HG02759 (cell line): ENCODE measurements around the gene ENO4.

Source experiments
- ATAC-seq: cut with Tn5 transposase; IDR thresholded peaks from one replicate; pipeline ENCODE4 v1.9.1; 2021; ENCODE audit warnings: mild to moderate bottlenecking, moderate library complexity; ENCODE audit not compliant: unreplicated experiment

Gene ENO4

DNA sequence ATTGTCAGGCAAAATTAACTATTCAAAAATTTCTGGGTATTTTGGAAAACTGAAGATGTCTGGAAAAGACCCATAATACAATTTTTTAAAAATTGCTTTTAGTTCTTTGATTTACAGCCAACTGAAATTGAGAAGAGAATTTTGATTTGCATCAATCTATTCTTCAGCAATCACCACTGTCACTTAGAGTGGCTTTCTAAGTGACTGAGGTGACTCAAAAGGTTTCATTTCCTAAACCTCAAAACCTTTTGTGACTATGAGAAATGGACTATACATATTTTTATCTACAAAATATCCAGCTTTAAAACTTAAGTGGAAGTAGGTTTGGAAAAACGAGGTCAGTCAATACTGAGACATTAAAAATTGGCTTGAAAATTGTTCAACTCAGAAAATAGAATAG lies 60.0 kb downstream of the ENO4 start:
- no peak for ATAC-seq

DNA sequence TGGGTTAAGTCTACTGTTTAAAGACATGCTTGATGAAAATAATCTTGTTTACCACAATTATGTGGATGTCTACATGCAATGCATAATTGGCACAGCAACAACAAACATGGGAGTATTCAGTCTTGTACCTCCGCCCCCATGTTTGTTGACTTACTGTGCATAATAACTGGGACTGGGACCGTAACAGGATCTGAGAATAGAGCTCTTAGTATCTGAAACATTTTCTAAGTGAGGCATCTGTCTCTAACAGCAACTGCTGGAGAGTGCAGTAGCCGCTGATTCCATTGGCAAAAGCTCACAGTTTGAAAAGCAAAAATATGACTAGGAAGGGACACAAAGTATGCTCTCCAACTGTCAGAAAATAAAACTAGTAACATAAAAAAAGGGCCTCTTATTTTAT lies 61.6 kb downstream of the ENO4 start:
- ATAC-seq = no peak

DNA sequence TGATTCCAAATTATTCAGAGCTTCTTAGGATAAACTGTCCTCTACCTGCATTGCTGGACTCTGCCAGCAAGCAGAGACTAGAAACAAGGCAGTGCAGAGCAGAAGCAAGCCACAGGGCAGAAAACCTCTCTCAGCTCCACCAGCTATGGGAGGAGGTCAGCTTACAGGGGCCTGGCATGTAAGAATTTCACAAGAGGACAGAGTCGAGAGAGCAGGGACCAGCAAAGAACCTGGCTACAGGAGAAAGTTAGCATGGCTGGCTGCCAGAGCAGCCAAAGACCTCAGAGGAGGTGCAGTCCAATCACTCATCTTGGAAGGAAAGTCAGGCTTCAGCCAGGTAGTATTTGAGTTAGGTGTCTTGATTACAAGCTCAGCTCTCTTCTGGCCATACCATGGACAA lies 62.9 kb downstream of the ENO4 start:
- no peak for ATAC-seq

DNA sequence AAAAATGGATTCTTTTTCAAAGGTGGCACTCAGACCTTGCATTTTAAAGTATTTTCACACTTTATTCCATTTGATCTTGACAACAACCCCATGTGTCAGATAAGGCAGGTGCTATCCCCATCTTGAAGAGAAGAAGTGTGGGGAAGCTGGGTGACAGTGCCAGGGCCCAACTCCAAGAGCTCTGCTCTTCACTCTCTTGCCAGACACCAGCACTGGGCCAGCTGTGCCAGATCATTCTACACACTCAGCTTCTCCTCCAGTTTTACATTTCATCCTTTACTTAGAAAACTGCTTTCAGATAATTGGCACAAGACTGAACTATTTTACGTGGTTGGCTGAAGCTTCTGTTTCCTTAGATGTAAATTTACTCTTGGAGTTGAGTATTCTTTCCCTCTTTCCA lies 64.4 kb downstream of the ENO4 start:
- ATAC-seq = no peak

DNA sequence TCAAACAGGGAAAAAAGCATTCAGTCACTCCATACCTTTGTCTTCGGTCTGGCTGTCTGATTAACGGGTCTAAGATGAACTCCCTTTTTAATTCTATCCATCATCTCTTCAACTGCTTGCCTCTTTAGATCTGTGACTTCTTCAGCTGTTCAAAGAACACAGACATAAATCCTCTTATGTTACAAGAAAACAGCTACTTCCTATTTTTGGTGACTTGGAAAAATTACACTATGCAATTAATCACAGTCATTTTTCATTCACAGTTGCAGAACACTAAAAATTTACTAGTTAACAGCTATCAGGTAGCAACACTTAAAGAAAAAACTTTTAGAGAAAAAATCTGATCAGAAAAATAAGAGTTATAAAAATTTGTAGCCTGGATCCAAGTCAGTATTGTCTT lies 66.0 kb downstream of the ENO4 start:
- no peak for ATAC-seq

DNA sequence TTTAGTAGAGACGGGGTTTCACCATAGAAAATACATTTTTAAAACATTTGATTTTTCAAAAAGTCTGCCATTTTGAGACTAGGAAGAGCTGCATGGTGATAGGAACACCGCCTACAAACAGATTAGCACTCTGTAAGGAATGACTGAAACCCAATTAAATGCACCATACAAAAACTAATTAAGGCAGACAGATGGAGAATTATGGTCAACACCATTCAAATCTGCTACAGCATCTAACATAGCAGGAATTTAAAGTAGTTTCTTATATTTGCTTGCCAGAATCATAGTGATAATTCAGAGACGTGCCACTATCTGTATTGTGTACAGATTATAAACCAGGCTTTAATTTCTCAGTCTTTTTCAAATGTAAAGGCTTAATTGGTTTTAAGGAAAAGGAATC lies 68.2 kb downstream of the ENO4 start:
- no peak for ATAC-seq

DNA sequence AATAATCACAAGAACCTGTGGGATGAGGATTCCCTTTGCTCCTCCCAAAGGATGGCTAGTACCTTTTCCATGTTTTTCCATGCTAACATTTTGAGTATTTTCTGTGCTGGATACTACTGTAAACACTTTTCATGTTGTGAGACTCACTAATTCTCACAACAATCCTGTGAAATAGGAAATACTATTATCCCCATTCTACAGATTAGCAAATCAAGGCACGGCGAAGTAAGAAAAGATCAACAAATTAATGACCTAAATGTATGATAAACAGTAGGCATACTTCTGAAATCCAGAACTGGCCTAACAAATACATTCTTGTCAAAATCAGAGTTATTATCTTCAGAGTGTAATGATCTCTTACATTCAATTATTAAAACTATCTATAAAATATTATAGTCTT lies 69.3 kb downstream of the ENO4 start:
- no peak for ATAC-seq

DNA sequence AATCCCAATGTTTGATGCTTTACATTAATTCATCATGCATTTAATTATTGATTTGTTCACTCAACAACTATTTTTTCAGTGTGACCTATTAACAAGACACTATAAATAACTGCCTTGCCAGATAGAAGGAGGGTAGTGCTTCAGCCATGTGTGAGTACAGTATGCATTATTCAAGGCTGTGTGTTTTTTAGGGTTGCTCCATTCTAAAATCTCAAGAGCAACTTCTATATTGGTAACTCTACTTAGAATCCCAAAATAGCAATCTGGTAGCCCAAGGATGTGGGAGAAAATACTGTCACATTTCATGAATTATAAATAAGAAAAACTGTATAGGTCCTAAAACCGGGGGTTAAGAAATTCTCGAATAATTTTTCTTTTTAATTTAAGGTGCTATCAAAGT lies 69.9 kb downstream of the ENO4 start:
- no peak for ATAC-seq

DNA sequence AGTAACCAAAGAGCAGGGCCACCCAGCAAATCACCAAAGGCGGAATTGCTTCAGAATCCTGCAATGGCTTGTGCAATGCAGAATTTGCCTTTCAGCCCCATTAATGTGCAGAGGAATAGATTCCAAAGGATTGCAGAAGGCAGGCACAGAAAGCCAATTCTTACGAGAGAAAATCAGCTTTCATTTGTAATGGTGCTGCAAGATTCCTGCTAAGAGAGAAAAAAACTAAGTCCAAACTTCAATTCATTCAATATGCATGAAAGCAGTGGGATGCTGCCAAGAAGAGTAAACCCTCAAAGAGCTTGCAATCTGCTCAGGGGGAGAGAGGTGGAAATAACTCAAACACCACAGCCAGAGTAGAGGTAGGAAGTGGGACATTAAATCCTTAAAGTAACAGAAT lies 70.4 kb downstream of the ENO4 start:
- no peak for ATAC-seq

DNA sequence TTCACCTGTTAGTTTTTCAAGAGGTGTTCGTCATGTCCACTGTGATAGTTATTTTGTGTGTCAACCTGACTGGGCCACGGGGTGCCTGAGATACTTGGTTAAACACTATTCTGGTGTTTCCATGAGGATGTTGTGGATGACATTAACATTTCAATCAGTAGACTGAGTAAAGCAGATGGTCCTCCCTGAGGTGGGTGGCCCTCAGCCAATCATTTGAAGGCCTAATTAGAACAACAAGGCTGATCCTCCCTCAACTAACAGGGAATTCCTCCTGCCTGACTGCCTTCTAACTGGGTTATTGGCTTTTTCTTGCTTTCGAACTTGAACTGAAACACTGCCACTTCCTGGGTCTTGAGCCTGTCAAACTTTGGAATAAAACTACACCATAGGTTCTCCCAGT lies 75.8 kb downstream of the ENO4 start:
- ATAC-seq = no peak

DNA sequence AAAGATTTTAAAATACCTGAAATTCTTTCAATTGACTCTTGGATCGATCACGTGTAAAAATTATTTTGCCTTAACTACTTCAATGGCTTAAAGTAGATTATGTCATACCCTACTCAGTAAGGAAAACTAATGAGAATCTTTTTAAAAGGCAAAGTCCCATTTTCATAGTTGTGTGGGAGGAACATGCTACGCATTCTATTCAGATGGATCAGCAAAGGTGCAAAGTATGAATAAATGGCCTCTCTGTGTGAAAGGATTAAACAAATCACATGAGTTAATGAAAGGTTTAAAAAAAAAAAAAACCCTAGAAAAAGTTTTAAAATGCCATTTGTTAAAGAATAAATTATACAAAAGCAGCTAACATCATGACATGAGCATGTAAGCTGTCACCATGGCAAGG lies 77.1 kb downstream of the ENO4 start:
- ATAC-seq = no peak

DNA sequence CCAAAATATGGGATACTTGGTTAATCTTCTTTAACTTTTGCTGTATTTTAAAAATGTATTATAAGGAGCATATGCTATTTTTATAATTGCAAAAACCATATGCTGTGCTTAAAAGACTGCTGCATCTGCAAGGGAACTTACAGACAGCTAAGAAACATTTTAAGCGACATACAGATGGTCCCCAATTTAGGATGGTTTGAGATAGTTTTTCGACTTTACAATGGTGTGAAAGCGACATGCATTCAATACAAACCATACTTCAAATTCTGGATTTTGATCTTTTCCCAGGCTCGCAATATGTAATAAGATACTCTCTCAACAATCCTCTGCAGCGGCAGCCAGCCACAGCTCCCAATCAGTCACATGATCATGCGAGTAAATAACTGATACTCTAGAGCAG lies 82.5 kb downstream of the ENO4 start:
- ATAC-seq = no peak
